Measurements from ENCODE around the gene ACSF2. TPM values are rescaled to one million over a fixed set of nuclear protein-coding genes. Genes with fewer than 3 reads are reported as not detected.

ACSF2 gene
- polyA plus RNA-seq, 1 donor, result 62.3 TPM

GRCh38 chr17:50440172-50440837 is 14.3 kb downstream of the ACSF2 start:
- no peak for DNase-seq (ENCODE audit: low read depth)

- DNase-seq (ENCODE audit: low read depth), result no peak
Observed at GRCh38 chr17:50440838-50441829, 15.1 kb downstream of the ACSF2 start.

- no peak for DNase-seq (ENCODE audit: low read depth)
Observed at GRCh38 chr17:50443505-50443974, 17.5 kb downstream of the ACSF2 start.

GRCh38 chr17:50444841-50445715 is 19.1 kb downstream of the ACSF2 start:
- DNase-seq (ENCODE audit: low read depth), result no peak

- no peak for DNase-seq (ENCODE audit: low read depth)
Observed at GRCh38 chr17:50445730-50446325, 19.8 kb downstream of the ACSF2 start.

GRCh38 chr17:50447870-50448595 is 22.0 kb downstream of the ACSF2 start:
- DNase-seq (ENCODE audit: low read depth), result no peak

- DNase-seq (ENCODE audit: low read depth), result no peak
Observed at GRCh38 chr17:50448643-50449042, 22.6 kb downstream of the ACSF2 start.

GRCh38 chr17:50451943-50452629 is 26.1 kb downstream of the ACSF2 start:
- DNase-seq (ENCODE audit: low read depth), result no peak

GRCh38 chr17:50452630-50453300 is 26.7 kb downstream of the ACSF2 start:
- no peak for DNase-seq (ENCODE audit: low read depth)

GRCh38 chr17:50453901-50454300 is 27.9 kb downstream of the ACSF2 start:
- no peak for DNase-seq (ENCODE audit: low read depth)

- DNase-seq (ENCODE audit: low read depth), result no peak
Observed at GRCh38 chr17:50457621-50458020, 31.6 kb downstream of the ACSF2 start.

GRCh38 chr17:50458270-50458669 is 32.3 kb downstream of the ACSF2 start:
- no peak for DNase-seq (ENCODE audit: low read depth)

- DNase-seq (ENCODE audit: low read depth), result no peak
Observed at GRCh38 chr17:50458701-50459676, 33.0 kb downstream of the ACSF2 start.

- DNase-seq (ENCODE audit: low read depth), result no peak
Observed at GRCh38 chr17:50459756-50460155, 33.7 kb downstream of the ACSF2 start.

- DNase-seq (ENCODE audit: low read depth), result no peak
Observed at GRCh38 chr17:50460831-50461526, 35.0 kb downstream of the ACSF2 start.

GRCh38 chr17:50461550-50462132 is 35.6 kb downstream of the ACSF2 start:
- DNase-seq (ENCODE audit: low read depth), result no peak

- no peak for DNase-seq (ENCODE audit: low read depth)
Observed at GRCh38 chr17:50462446-50462845, 36.4 kb downstream of the ACSF2 start.

Measured in forelimb muscle (tissue), 1 donor.